Central memory CD8-positive, alpha-beta T cell (primary cell): ENCODE measurements around the gene HDHD5.

Source experiments
- ATAC-seq: fragments of 150-1000 bp; cut with Tn5 transposase; replicated peaks from 2 replicates; pipeline ENCODE4 v1.10.0; 2022; ENCODE audit warnings: mild to moderate bottlenecking, moderate FRiP score, moderate number of reproducible peaks; ENCODE audit not compliant: poor library complexity, severe bottlenecking; ENCODE audit errors: extremely low read depth
- DNase-seq, 2 donors: peaks; one replicate each; pipeline ENCODE4 v3.0.0; 2021; ENCODE audit warnings: low spot score in 2 of 2
- H3K27ac Mint-ChIP-seq: one replicate; pipeline ENCODE4 v1.8.0; 2022; ENCODE audit warnings: low read depth, mild to moderate bottlenecking, moderate library complexity, mixed read lengths
- H3K27me3 Mint-ChIP-seq: one replicate; pipeline ENCODE4 v1.8.0; 2022; ENCODE audit warnings: mixed read lengths
- H3K36me3 Mint-ChIP-seq: one replicate; pipeline ENCODE4 v1.8.0; 2022; ENCODE audit warnings: mild to moderate bottlenecking, moderate library complexity, mixed read lengths; ENCODE audit not compliant: insufficient read depth
- H3K4me1 Mint-ChIP-seq: one replicate; pipeline ENCODE4 v1.8.0; 2022; ENCODE audit warnings: mixed read lengths
- H3K4me3 Mint-ChIP-seq: one replicate; pipeline ENCODE4 v1.8.0; 2022; ENCODE audit warnings: mild to moderate bottlenecking, moderate library complexity, mixed read lengths
- H3K9me3 Mint-ChIP-seq: one replicate; pipeline ENCODE4 v1.8.0; 2022; ENCODE audit warnings: mixed read lengths

Gene HDHD5

DNA sequence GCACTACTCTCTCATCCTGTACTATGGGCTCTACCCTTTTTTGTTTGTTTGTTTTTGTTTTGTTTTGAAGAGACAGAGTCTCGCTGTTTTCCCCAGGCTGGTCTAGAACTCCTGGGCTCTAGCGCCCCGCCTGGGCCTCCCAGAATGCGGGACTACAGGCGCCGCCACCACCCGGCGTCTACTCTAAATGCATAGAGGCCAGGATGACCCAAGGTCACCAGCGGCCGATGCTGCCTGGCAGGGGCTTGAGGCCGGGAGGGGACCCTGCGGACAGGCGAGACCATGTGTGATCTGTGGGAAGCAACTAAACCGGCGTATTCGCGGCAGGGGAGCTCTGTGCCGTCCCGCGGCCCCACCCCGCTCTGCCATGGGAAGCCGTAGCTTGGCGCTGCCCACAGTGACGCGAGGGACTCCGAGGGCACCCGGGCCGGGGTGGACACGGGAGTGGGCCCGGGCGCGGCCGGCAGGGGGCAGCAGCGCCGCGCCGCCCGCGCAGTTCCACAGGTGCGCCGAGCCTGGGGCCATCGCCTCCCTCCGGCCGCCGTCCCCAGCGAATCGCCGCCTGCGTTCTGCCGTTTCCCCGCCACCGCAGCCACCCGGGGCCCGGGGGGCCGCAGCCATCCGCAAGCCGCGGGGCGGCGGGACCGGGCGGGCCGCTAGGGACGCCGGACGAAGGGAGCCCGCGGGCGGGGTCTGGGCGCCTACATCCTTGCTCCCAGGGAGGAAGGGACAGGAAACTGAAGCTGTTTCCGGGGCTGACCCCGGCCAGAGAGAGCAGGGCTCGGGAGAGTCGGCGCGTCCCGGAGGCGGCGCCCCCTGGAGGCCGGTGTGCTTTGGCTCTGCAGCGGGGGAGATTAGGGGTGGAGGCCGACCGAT, 12.3 kb upstream of the HDHD5 start:
- Mint-ChIP-seq H3K36me3 (no peaks in the 10 kb centered on the region), H3K4me3 (peak overlapping the region; percentile 87), H3K27me3 (peaks cover 9% of the 10 kb centered on the region), H3K9me3 (no peaks in the 10 kb centered on the region), H3K27ac (peak overlapping the region; percentile 76), H3K4me1 (peaks cover 6% of the 10 kb centered on the region)
- peak; percentile 94 for ATAC-seq
- DNase-seq: peak; percentile 55 to 65

DNA sequence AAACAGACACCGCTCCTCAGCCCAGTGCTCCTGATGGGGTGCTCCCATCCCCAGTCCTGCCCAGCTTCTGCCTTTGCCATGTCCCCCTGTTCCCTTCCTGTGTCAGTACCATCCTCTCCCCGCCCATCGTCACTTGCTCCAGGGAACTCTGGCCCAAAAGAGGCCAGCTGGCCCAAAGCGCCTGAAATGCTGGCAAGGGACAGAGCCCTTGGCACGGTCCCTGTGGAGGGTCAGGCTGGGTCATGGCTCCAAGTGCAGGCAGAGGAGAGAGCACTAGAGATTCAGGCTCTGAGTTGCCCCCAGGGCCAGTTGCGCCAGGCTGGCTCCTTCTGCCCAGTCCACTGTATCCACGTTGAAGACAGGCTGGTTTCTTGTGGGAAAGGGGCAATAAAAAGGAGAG, 8.4 kb upstream of the HDHD5 start:
- Mint-ChIP-seq H3K27me3 (peaks cover 9% of the 10 kb centered on the region), H3K4me3 (no peak overlapping the region), H3K36me3 (no peaks in the 10 kb centered on the region), H3K9me3 (no peaks in the 10 kb centered on the region), H3K4me1 (peaks cover 6% of the 10 kb centered on the region), H3K27ac (no peak overlapping the region)
- DNase-seq: no peak
- ATAC-seq: no peak

DNA sequence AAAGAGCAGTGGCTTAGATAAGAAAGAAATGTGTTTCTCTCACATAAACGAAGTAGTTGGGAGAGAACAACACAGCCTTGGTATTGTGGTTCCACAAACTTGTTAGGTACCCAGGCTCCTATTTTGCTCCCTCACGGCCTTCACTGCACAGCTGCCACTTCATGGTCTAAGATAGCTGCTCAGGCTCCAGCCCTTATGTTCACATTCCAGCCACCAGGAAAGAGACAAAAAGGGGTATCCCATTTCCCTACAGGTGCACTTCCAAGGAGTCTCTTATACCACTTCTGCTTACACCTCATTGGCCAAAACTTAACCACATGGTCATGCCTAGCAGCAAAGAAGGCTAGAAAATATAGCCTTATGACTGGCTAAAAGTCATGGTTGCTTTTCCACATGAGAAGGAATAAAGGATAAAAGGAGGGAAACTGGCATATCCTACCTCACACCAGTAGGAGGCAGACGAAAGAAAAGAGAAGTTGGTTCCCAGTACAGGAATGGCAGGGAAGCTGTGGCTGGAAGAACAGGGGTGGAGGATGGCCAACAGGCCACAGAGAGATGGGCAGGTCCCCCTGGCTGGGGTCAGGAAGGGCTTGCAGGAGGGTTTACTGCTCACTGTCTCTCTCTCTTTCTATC, 5.4 kb upstream of the HDHD5 start:
- no peak for DNase-seq
- peaks cover 9% of the 10 kb centered on the region for H3K27me3 Mint-ChIP-seq
- no peak overlapping the region for H3K27ac Mint-ChIP-seq
- no peak for ATAC-seq
- H3K4me1 Mint-ChIP-seq: peaks cover 6% of the 10 kb centered on the region
- H3K36me3 Mint-ChIP-seq: no peaks in the 10 kb centered on the region
- H3K9me3 Mint-ChIP-seq: no peaks in the 10 kb centered on the region
- H3K4me3 Mint-ChIP-seq: no peak overlapping the region

DNA sequence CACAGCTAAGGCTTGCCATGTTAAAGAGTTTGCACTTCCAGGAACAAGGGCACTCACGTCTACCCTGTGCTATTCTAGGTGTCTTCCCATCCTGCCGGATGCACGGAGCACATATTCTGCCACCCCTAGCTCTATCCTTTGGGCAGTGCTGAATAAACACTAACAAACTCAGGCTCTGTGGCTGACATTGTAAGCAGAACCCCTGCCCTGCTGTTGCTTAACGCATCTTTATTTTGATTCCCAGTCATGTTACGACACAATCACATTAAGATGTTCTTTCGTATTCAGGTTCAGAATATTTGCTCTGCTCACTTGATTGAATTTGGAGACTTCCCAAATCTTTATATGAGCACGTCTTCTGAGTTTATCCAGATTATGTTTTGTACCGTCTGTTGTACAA, 3.7 kb upstream of the HDHD5 start:
- Mint-ChIP-seq H3K4me1 (peaks cover 11% of the 10 kb centered on the region), H3K36me3 (no peaks in the 10 kb centered on the region), H3K27me3 (peaks cover 5% of the 10 kb centered on the region), H3K27ac (no peak overlapping the region), H3K9me3 (no peaks in the 10 kb centered on the region), H3K4me3 (no peak overlapping the region)
- ATAC-seq: no peak
- no peak for DNase-seq

DNA sequence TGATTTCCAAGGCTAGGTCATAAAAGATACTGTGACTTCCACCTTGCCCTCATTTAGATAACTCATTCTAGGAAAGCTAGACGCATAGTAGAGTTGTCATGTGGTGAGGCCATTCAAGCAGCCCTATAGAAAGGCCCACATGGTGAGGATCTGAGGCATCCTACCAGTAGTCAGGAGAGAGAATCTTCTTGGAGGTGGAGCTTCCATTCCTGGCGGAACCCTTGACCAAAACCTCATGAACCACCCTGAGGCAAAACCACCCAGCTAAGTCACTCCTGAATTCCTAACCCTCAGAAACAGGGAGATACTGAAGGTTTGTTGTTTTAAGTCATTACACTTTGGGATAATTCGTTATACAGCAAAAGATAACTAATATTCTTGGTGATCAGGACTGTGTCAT, 2.9 kb upstream of the HDHD5 start:
- Mint-ChIP-seq H3K27me3 (no peaks in the 10 kb centered on the region), H3K4me1 (peaks cover 12% of the 10 kb centered on the region), H3K9me3 (no peaks in the 10 kb centered on the region), H3K36me3 (no peaks in the 10 kb centered on the region), H3K27ac (no peak overlapping the region), H3K4me3 (no peak overlapping the region)
- no peak for DNase-seq
- ATAC-seq: no peak

DNA sequence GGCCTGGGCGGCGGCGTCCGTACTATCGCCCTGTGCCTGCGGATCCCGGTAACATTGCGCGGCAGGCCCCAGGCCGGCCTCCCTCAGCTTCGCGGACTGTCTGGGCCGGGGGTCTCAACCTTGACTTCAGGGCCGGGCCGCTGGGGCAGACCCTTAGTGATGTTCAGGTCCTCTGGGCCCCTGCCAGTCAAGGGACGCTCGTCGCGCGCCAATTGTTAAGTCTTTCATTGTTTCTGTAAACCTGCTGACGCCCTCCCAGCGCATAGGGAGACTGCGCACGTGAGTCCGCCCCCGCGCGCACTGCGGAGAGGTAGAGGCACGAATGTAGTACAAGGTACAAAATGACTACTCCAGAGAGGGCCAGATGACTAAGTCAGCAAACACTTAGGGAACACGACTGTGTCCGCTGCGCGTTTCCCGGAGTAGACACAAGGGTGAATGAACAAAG, 451 bp upstream of the HDHD5 start:
- H3K9me3 Mint-ChIP-seq: no peaks in the 10 kb centered on the region
- peak overlapping the region; percentile 32 for H3K27ac Mint-ChIP-seq
- no peaks in the 10 kb centered on the region for H3K36me3 Mint-ChIP-seq
- H3K27me3 Mint-ChIP-seq: no peaks in the 10 kb centered on the region
- H3K4me3 Mint-ChIP-seq: peak overlapping the region; percentile 82
- H3K4me1 Mint-ChIP-seq: peaks cover 25% of the 10 kb centered on the region
- ATAC-seq (peak; percentile 7), DNase-seq (peak in 1 of 2 donors; percentile 11)

DNA sequence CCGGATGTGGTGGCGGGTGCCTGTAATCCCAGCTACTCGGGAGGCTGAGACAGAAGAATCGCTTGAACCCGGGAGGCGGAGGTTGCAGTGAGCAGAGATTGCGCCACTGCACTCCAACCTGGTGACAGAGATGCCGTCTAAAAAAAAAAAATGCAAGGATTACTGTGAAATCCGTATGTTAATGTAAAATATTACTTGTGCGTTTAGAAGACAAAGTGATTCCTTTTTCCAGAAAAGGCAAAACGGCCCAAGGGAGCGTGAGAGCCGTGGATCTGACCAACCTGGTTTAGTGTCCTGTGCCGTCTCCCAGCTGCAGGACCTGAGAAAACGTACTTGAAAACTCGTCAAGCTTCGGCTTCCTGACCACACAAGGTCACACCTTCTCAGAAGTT, 905 bp downstream of the HDHD5 start:
- H3K4me1 Mint-ChIP-seq: peaks cover 26% of the 10 kb centered on the region
- ATAC-seq: no peak
- no peaks in the 10 kb centered on the region for H3K36me3 Mint-ChIP-seq
- no peaks in the 10 kb centered on the region for H3K9me3 Mint-ChIP-seq
- peak overlapping the region; percentile 78 for H3K27ac Mint-ChIP-seq
- no peaks in the 10 kb centered on the region for H3K27me3 Mint-ChIP-seq
- DNase-seq: no peak
- H3K4me3 Mint-ChIP-seq: peak overlapping the region; percentile 82

DNA sequence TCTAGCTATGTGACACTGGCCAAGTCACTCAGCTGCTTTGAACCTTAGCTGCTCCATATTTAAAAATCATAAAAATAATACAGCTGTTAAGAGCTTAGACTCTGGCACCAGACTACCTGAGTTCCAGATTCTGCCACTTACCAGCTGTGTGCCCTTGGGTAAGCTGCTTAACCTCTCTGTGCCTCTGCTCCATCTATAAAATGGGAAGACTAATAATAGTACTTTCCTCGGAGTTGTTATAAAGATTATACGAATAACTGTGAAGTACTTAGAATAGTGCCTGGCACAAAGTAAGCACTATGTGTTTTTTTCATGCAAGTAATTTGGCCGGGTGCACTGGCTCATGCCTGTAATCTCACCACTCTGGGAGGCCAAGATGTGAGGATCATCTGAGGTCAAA, 1.4 kb downstream of the HDHD5 start:
- Mint-ChIP-seq H3K9me3 (no peaks in the 10 kb centered on the region), H3K36me3 (peaks cover 1% of the 10 kb centered on the region), H3K27me3 (no peaks in the 10 kb centered on the region), H3K4me1 (peaks cover 26% of the 10 kb centered on the region), H3K27ac (no peak overlapping the region), H3K4me3 (peak overlapping the region; percentile 82)
- DNase-seq (no peak), ATAC-seq (no peak)

DNA sequence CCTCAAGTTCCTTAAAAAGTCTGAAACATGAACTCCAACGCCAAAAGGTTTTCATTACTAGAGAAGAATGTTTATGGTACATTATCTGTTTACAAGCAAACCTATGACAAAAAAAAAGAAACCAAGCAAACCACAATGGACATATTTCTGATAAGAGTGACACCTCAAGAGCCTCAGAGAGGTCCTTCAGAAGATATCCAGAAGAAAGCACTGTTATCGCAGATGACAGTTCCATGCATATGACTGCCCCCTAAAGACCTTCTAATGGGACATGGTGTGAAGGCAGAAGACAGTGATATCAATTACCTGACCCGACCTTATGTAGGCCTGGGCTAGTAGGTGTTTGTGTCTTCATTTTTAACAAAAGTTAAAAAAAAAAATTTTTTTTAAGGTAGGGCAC, 3.1 kb downstream of the HDHD5 start:
- Mint-ChIP-seq H3K27ac (no peak overlapping the region), H3K9me3 (no peaks in the 10 kb centered on the region), H3K36me3 (peaks cover 1% of the 10 kb centered on the region), H3K4me1 (peaks cover 34% of the 10 kb centered on the region), H3K27me3 (no peaks in the 10 kb centered on the region), H3K4me3 (peak overlapping the region; percentile 39)
- ATAC-seq (no peak), DNase-seq (no peak)

DNA sequence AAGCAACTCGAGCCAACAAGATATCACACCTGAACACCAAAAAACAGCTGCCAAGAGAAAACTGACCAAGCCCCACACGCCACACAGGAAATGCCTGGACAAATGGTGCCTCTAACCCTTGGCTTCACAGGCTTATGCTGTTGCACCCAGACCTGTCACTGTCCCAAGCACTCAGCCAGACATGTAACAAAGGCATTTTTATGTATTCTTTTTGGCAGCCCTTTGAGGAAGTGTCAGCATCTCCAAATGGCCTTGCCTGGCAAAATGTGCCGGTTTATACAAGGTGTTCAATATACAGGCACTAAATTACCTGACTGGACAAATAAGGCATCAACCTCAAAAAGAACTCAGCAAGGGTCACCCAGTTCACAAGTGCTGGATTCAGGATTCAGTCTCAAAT, 6.1 kb downstream of the HDHD5 start:
- H3K36me3 Mint-ChIP-seq: peaks cover 1% of the 10 kb centered on the region
- H3K4me1 Mint-ChIP-seq: peaks cover 25% of the 10 kb centered on the region
- peak overlapping the region; percentile 44 for H3K27ac Mint-ChIP-seq
- no peak for ATAC-seq
- no peak for DNase-seq
- no peaks in the 10 kb centered on the region for H3K27me3 Mint-ChIP-seq
- no peaks in the 10 kb centered on the region for H3K9me3 Mint-ChIP-seq
- H3K4me3 Mint-ChIP-seq: no peak overlapping the region

DNA sequence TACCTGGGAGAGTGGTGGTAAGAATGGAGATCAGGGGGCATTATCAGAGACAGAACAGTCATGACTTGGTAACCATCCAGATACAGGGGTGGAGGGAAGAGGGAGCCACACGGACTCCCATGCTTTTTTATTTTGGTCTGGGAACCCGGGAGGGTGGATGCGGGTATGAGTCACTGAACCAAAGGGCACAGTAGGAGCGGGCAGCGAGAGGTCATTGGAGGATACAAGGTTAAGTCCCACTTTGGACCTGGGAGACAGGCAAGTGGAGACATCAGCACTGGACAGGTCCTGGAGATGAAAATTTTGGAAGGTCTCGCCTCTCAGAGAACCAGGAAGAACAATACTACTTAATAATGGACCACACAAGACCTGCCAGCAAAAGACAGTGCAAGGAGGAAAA, 6.7 kb downstream of the HDHD5 start:
- H3K9me3 Mint-ChIP-seq: no peaks in the 10 kb centered on the region
- ATAC-seq (no peak), DNase-seq (no peak)
- no peak overlapping the region for H3K4me3 Mint-ChIP-seq
- peaks cover 1% of the 10 kb centered on the region for H3K36me3 Mint-ChIP-seq
- H3K4me1 Mint-ChIP-seq: peaks cover 22% of the 10 kb centered on the region
- no peaks in the 10 kb centered on the region for H3K27me3 Mint-ChIP-seq
- H3K27ac Mint-ChIP-seq: no peak overlapping the region

DNA sequence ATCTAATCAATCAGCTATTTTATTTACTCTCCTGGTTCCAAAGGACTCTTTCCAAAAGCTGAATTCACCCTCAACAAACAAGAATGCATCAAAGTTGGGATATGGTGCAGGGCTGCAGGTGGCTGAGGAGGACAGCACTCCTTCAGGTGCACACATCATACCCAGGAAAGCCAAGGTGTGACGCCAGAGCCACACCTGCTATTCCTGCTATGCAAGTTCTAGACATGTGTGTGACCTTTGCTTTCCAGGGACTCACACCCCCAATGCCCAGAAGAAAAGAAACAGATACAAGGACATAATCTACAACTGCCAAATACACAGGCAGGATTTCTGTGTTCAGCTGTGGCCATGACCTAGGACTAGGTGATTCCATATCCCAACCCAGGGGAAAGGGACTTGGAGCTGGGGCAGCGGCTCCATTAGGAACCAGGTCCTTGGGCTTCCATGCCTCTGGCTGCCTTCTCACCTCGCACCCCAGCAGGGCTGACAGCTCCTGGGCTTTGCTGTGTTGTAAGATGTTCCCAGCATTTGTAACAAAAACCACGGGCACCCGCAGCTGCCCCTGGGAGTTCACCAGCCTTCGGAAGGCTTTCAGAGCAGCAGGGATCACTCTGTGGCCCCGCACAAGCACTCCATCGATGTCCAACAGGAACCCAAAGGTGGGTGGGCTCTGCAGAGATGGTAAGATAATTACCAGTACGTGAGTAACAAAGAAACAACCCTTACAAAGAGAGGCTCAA, 9.8 kb downstream of the HDHD5 start:
- H3K9me3 Mint-ChIP-seq: no peaks in the 10 kb centered on the region
- H3K27me3 Mint-ChIP-seq: no peaks in the 10 kb centered on the region
- no peak overlapping the region for H3K27ac Mint-ChIP-seq
- H3K4me3 Mint-ChIP-seq: no peak overlapping the region
- DNase-seq: no peak
- no peak for ATAC-seq
- H3K36me3 Mint-ChIP-seq: peaks cover 7% of the 10 kb centered on the region
- peaks cover 8% of the 10 kb centered on the region for H3K4me1 Mint-ChIP-seq
